AG10803 (cell line): ENCODE results near the gene SLITRK3.
A peak's percentile ranks its signal among the peaks of the same experiment; 100 is the strongest.

Experiments
- DNase-seq: peaks from one replicate; pipeline ENCODE4 v3.0.0; 2010; ENCODE audit warnings: low read depth
- H3K4me3 ChIP-seq: 2 replicates; pipeline ENCODE4 v1.5.1; 2011; ENCODE audit warnings: mild to moderate bottlenecking, low read length, control low read depth
- CTCF ChIP-seq: conservative IDR thresholded peaks from 2 replicates; pipeline ENCODE4 v1.5.1; 2011; ENCODE audit warnings: mild to moderate bottlenecking, low read length, control low read depth, inconsistent platforms

The SLITRK3 gene

GRCh38 chr3:165191491-165191890, 4.7 kb downstream of the SLITRK3 start:
- no peak overlapping the region for H3K4me3 ChIP-seq
- no peak for TF ChIP-seq CTCF
- no peak for DNase-seq

GRCh38 chr3:165188452-165188851, 7.7 kb downstream of the SLITRK3 start:
- no peak for TF ChIP-seq CTCF
- no peak overlapping the region for H3K4me3 ChIP-seq
- DNase-seq, result no peak

- peak; percentile 92 for TF ChIP-seq CTCF
- no peak overlapping the region for H3K4me3 ChIP-seq
- peak; percentile 56 for DNase-seq
Measured at GRCh38 chr3:165185707-165186327, 10.4 kb downstream of the SLITRK3 start.

- no peak for DNase-seq
- no peak for TF ChIP-seq CTCF
- H3K4me3 ChIP-seq, result no peak overlapping the region
Measured at GRCh38 chr3:165181556-165181955, 14.6 kb downstream of the SLITRK3 start.

- no peak overlapping the region for H3K4me3 ChIP-seq
- no peak for DNase-seq
- no peak for TF ChIP-seq CTCF
Measured at GRCh38 chr3:165170236-165170635, 25.9 kb downstream of the SLITRK3 start.

GRCh38 chr3:165169368-165169767, 26.8 kb downstream of the SLITRK3 start:
- no peak for TF ChIP-seq CTCF
- no peak overlapping the region for H3K4me3 ChIP-seq
- no peak for DNase-seq

GRCh38 chr3:165162883-165163282, 33.3 kb downstream of the SLITRK3 start:
- TF ChIP-seq CTCF, result no peak
- DNase-seq, result no peak
- no peak overlapping the region for H3K4me3 ChIP-seq
